PFSK-1 (cell line): ENCODE measurements around the gene UNC13C.

Source experiments
- FOXP2 ChIP-seq: optimal IDR thresholded peaks from 2 replicates; pipeline ENCODE3; 2011; ENCODE audit warnings: borderline replicate concordance, control low read depth, inconsistent platforms; ENCODE audit not compliant: insufficient read depth; ENCODE audit errors: extremely low read length, extremely low read depth
- POLR2AphosphoS5 ChIP-seq: IDR thresholded peaks from 2 replicates; pipeline ENCODE4 v1.6.1; 2012; ENCODE audit warnings: low read depth, mild to moderate bottlenecking, control low read depth, low read length, moderate library complexity
- REST ChIP-seq, 2 experiments: IDR thresholded peaks; 2 replicates each; pipeline versions ENCODE4 v1.6.1 to v1.8.0; 2011 to 2012; ENCODE audit warnings: low read depth in 2 of 2, low read length in 2 of 2, control low read depth in 1 of 2, inconsistent platforms in 1 of 2, mild to moderate bottlenecking in 1 of 2, moderate library complexity in 1 of 2; ENCODE audit not compliant: insufficient read depth in 1 of 2
- SIN3A ChIP-seq: IDR thresholded peaks from 2 replicates; pipeline ENCODE4 v1.6.1; 2012; ENCODE audit warnings: mild to moderate bottlenecking, low read length, moderate library complexity, borderline replicate concordance; ENCODE audit not compliant: insufficient read depth
- TAF1 ChIP-seq: IDR thresholded peaks from 2 replicates; pipeline ENCODE4 v1.6.1; 2012; ENCODE audit warnings: low read length, control low read depth, borderline replicate concordance; ENCODE audit not compliant: insufficient read depth

DNA sequence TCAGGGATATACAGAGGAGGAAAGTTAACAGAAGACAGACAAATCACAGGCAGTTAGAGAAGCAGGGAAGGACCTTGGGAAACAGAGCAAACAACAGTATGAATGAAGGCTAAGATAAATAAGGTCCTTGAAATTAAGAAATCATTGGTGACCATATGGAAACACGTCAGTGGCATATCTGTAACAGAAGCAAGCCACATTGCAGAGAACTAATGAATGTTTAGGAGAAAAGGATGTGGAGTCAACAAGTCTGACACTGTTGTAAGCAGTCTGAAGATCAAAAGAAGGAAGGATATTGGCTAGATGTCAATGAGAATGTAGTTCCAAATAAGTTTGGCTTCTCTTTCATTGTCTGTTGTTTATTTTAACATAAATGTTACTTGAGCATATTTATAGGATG lies 542.4 kb downstream of the UNC13C start:
- TF ChIP-seq POLR2AphosphoS5 (no peak), SIN3A (no peak), REST (IDR thresholded peaks at IDR 0.05; ENCODE audit: insufficient read depth in 1 of 2, low read depth in 2 of 2, low read length in 2 of 2) (no peak), TAF1 (no peak), FOXP2 (no peak)
